Keratinocyte (primary cell): ENCODE measurements around the gene ADAMTS2. TPM values are rescaled to one million over a fixed set of nuclear protein-coding genes. Genes with fewer than 3 reads are reported as not detected.

ENCODE experiments used
- DNase-seq: peaks from one replicate; pipeline ENCODE4 v3.0.0-alpha.2; 2011; ENCODE audit warnings: low read depth, missing footprints, low spot score
- FAIRE-seq: peaks from 2 replicates; lab custom pipeline; 2011; peaks lifted over from hg19 to GRCh38; lab: Jason Lieb, UNC
- H2AFZ ChIP-seq: 2 replicates; pipeline ENCODE4 v1.6.0; 2012; ENCODE audit warnings: low read length, control low read depth, inconsistent platforms; ENCODE audit not compliant: control insufficient read depth
- H3K27ac ChIP-seq: 2 replicates; pipeline ENCODE4 v1.5.1; 2011; ENCODE audit warnings: low read length; ENCODE audit not compliant: control insufficient read depth, insufficient read depth
- H3K27me3 ChIP-seq: 3 replicates; pipeline ENCODE4 v1.6.0; 2011; ENCODE audit warnings: low read length; ENCODE audit not compliant: control insufficient read depth, insufficient read depth; ENCODE audit errors: extremely low read depth
- H3K36me3 ChIP-seq, 2 experiments: 2 replicates in 1 of 2; 3 replicates in 1 of 2; pipeline ENCODE4 v1.5.1; 2011; ENCODE audit warnings: low read length in 2 of 2, mild to moderate bottlenecking in 1 of 2; ENCODE audit not compliant: control insufficient read depth in 2 of 2, insufficient read depth in 2 of 2; ENCODE audit errors: extremely low read depth in 1 of 2
- H3K4me1 ChIP-seq: 3 replicates; pipeline ENCODE4 v1.5.1; 2011; ENCODE audit warnings: low read length; ENCODE audit not compliant: control insufficient read depth, insufficient read depth; ENCODE audit errors: extremely low read depth
- H3K4me2 ChIP-seq: 3 replicates; pipeline ENCODE4 v1.6.0; 2011; ENCODE audit warnings: low read depth, low read length; ENCODE audit not compliant: control insufficient read depth, insufficient read depth; ENCODE audit errors: extremely low read depth
- H3K4me3 ChIP-seq, 3 experiments: fragments of 200-600 bp in 1 of 3; sonication (generic) in 1 of 3; 2 replicates in 2 of 3; 3 replicates in 1 of 3; pipeline ENCODE4 v1.5.1; 2011 to 2016; ENCODE audit warnings: low read length in 3 of 3, mild to moderate bottlenecking in 3 of 3, control low read depth in 2 of 3, inconsistent platforms in 1 of 3, low read depth in 1 of 3, mixed read lengths in 1 of 3, mixed run types in 1 of 3, moderate library complexity in 1 of 3; ENCODE audit not compliant: control insufficient read depth in 2 of 3, insufficient read depth in 2 of 3; ENCODE audit errors: extremely low read depth in 1 of 3
- H3K79me2 ChIP-seq: 2 replicates; pipeline ENCODE4 v1.6.0; 2012; ENCODE audit warnings: low read length; ENCODE audit not compliant: control insufficient read depth, insufficient read depth
- H3K9ac ChIP-seq: 3 replicates; pipeline ENCODE4 v1.6.0; 2011; ENCODE audit warnings: low read length; ENCODE audit not compliant: control insufficient read depth, insufficient read depth; ENCODE audit errors: extremely low read depth
- H3K9me1 ChIP-seq: 3 replicates; pipeline ENCODE4 v1.6.0; 2011; ENCODE audit warnings: low read length; ENCODE audit not compliant: control insufficient read depth, insufficient read depth; ENCODE audit errors: extremely low read depth
- H3K9me3 ChIP-seq: 2 replicates; pipeline ENCODE4 v1.5.1; 2012; ENCODE audit warnings: low read depth, low read length; ENCODE audit not compliant: control insufficient read depth
- H4K20me1 ChIP-seq: 3 replicates; pipeline ENCODE4 v1.6.0; 2011; ENCODE audit warnings: low read length; ENCODE audit not compliant: control insufficient read depth, insufficient read depth; ENCODE audit errors: extremely low read depth
- CTCF ChIP-seq, 3 experiments: IDR thresholded peaks in 1 of 3; conservative IDR thresholded peaks in 1 of 3; optimal IDR thresholded peaks in 1 of 3; 2 replicates in 2 of 3; 3 replicates in 1 of 3; pipeline versions ENCODE3 to v1.5.1; 2011; ENCODE audit warnings: low read length in 3 of 3, mild to moderate bottlenecking in 3 of 3, moderate library complexity in 2 of 3, control low read depth in 1 of 3, inconsistent platforms in 1 of 3; ENCODE audit not compliant: insufficient read depth in 2 of 3; ENCODE audit errors: extremely low read depth in 1 of 3
- EZH2 ChIP-seq: IDR thresholded peaks from one replicate; pipeline ENCODE4 v1.6.1; 2012; ENCODE audit warnings: inconsistent platforms, mild to moderate bottlenecking, low read length, moderate library complexity
- dilution Hi-C: fragments of 300-500 bp; cut with MboI; formaldehyde crosslinking; loops from one replicate; pipeline ENCODE4 v1.7.0; 2020; ENCODE audit warnings: low sequenced_read_pairs; ENCODE audit not compliant: extremely low pct_ligation_motif_present
- polyA plus RNA-seq, 5 experiments: library from polyadenylated mRNA; depleted of rRNA in 3 of 5; stranded (reverse) in 3 of 5; stranded (forward) in 1 of 5; unstranded in 1 of 5; fragments of >200 nt; gene quantifications; 1 replicate in 1 of 5; 2 replicates in 3 of 5; 3 replicates in 1 of 5; pipeline versions ENCODE4 v1.2.1 to v1.2.3, GENCODE V29; 2011 to 2012; ENCODE audit warnings: missing spikeins in 2 of 5, low read depth in 1 of 5, low replicate concordance in 1 of 5

ADAMTS2 gene
- polyA plus RNA-seq, 1 donor (not counting 4 experiments of a cell fraction or from before 2014, with no cell fraction given) = not detected

- Histone ChIP-seq H3K9me3 (peaks cover 7% of the 10 kb centered on the region), H3K9me1 (no peaks in the 10 kb centered on the region), H2AFZ (no peak overlapping the region), H3K79me2 (no peaks in the 10 kb centered on the region), H3K4me1 (no peaks in the 10 kb centered on the region), H3K36me3 (no peaks in the 10 kb centered on the region), H3K9ac (no peak overlapping the region), H3K27ac (no peak overlapping the region), H4K20me1 (no peaks in the 10 kb centered on the region), H3K4me3 (no peak overlapping the region), H3K4me2 (no peak overlapping the region), H3K27me3 (no peaks in the 10 kb centered on the region)
- dilution Hi-C loops = no loop called here
- no peak for FAIRE-seq
- no peak for DNase-seq
- TF ChIP-seq EZH2 = no peak
- no peak for TF ChIP-seq CTCF (optimal IDR thresholded peaks at IDR 0.05 in 1 of 3, IDR thresholded peaks at IDR 0.05 in 1 of 3, conservative IDR thresholded peaks at IDR 0.05 in 1 of 3; ENCODE audit: extremely low read depth in 1 of 3, insufficient read depth in 2 of 3, low read length in 3 of 3)
Measured at GRCh38 chr5:179312557-179313235, 32.6 kb downstream of the ADAMTS2 start.

GRCh38 chr5:179311581-179311980, 33.7 kb downstream of the ADAMTS2 start:
- Histone ChIP-seq H3K27ac (no peak overlapping the region), H3K4me1 (no peaks in the 10 kb centered on the region), H3K27me3 (no peaks in the 10 kb centered on the region), H3K79me2 (no peaks in the 10 kb centered on the region), H2AFZ (no peak overlapping the region), H3K36me3 (no peaks in the 10 kb centered on the region), H3K9ac (no peak overlapping the region), H3K4me2 (no peak overlapping the region), H3K9me1 (no peaks in the 10 kb centered on the region), H4K20me1 (no peaks in the 10 kb centered on the region), H3K9me3 (peaks cover 8% of the 10 kb centered on the region), H3K4me3 (no peak overlapping the region)
- FAIRE-seq (no peak), DNase-seq (no peak)
- dilution Hi-C loops = no loop called here
- no peak for TF ChIP-seq CTCF (optimal IDR thresholded peaks at IDR 0.05 in 1 of 3, IDR thresholded peaks at IDR 0.05 in 1 of 3, conservative IDR thresholded peaks at IDR 0.05 in 1 of 3; ENCODE audit: extremely low read depth in 1 of 3, insufficient read depth in 2 of 3, low read length in 3 of 3)
- no peak for TF ChIP-seq EZH2
